ENCODE data around the gene PTPRS.
"Not testable (repeated sequence)": the region's sequence is repeated elsewhere in the genome, so short reads cannot be mapped to it uniquely, and the experiment has no call there.

- TF ChIP-seq, protein P1, sequence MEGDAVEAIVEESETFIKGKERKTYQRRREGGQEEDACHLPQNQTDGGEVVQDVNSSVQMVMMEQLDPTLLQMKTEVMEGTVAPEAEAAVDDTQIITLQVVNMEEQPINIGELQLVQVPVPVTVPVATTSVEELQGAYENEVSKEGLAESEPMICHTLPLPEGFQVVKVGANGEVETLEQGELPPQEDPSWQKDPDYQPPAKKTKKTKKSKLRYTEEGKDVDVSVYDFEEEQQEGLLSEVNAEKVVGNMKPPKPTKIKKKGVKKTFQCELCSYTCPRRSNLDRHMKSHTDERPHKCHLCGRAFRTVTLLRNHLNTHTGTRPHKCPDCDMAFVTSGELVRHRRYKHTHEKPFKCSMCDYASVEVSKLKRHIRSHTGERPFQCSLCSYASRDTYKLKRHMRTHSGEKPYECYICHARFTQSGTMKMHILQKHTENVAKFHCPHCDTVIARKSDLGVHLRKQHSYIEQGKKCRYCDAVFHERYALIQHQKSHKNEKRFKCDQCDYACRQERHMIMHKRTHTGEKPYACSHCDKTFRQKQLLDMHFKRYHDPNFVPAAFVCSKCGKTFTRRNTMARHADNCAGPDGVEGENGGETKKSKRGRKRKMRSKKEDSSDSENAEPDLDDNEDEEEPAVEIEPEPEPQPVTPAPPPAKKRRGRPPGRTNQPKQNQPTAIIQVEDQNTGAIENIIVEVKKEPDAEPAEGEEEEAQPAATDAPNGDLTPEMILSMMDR (IDR thresholded peaks at IDR 0.05): not testable (repeated sequence)
- TF ChIP-seq POLR2A (IDR thresholded peaks at IDR 0.05): not testable (repeated sequence)
Observed at GRCh38 chr19:5361839-5362238, 21.2 kb upstream of the PTPRS start.

Data from thyroid gland (tissue), 4 donors.